Measurements from ENCODE around the gene BCL2L2.

The BCL2L2 gene

GRCh38 chr14:23299986-23300686, 6.5 kb upstream of the BCL2L2 start:
- no peak for DNase-seq

- no peak for DNase-seq
These were observed 5.9 kb upstream of the BCL2L2 start for GRCh38 chr14:23300687-23301223.

DNA sequence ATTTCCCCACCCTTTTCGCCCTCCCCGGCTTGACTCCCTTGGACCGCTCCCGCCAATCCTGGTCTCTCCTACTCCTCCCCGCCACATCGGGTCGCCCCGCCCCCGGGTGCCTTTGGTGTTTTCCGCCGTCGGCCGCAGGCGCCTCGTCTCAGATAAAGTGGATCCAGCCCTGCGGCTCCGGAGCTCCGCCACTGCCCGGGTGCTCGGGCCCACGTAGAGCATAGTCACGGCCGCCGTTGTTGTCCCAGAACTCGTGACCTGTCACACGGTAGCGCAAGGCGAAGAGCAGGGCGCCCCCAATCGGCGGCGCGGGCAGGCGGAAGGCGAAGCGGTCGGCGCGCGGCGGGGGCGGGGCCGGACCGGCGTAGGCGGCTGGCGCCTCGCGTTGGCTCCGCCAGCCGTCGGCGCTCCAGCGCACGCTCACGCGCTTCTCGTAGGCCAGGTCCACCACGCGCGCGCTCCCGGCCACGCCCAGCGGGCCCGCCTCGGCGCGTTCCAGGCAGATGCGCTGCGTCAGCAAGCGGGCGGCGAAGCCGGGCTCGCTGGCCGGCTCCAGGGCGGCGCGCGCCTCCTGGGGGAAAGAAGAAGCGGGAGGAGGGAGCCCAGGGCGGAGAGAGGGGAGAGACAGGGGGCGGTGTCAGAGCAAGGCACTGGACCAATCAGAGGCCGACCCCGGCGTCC, 5.2 kb upstream of the BCL2L2 start:
- peak; percentile 77 for DNase-seq

- DNase-seq: no peak
These were observed 4.7 kb upstream of the BCL2L2 start for GRCh38 chr14:23301969-23302289.

GRCh38 chr14:23302290-23303225, 4.1 kb upstream of the BCL2L2 start, which contains the start of gene PPP1R3E:
PPP1R3E (minus strand) TSS chr14:23302859; CDS start chr14:23302576, 283 bp downstream.
- DNase-seq: peak; percentile 40

DNA sequence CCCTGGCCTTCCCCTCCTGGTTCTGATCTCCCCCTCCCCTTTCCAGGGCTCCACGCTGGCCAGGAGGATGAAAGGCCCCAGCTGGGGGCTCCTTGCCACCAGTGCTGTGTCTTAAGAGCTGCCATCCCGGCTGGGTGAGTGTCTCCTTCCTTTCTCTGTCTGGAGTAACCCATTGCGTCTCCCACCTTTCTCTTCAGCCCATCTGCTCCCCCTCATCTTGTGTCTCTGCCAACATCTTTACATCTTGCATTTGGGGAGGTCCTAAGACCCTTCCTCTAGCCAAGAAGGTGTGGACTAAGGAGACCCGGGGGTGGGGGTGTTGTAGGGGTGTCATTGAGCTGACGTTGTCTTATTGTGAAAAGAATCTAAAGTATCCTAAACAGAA, 505 bp downstream of the BCL2L2 start:
- no peak for DNase-seq

DNA sequence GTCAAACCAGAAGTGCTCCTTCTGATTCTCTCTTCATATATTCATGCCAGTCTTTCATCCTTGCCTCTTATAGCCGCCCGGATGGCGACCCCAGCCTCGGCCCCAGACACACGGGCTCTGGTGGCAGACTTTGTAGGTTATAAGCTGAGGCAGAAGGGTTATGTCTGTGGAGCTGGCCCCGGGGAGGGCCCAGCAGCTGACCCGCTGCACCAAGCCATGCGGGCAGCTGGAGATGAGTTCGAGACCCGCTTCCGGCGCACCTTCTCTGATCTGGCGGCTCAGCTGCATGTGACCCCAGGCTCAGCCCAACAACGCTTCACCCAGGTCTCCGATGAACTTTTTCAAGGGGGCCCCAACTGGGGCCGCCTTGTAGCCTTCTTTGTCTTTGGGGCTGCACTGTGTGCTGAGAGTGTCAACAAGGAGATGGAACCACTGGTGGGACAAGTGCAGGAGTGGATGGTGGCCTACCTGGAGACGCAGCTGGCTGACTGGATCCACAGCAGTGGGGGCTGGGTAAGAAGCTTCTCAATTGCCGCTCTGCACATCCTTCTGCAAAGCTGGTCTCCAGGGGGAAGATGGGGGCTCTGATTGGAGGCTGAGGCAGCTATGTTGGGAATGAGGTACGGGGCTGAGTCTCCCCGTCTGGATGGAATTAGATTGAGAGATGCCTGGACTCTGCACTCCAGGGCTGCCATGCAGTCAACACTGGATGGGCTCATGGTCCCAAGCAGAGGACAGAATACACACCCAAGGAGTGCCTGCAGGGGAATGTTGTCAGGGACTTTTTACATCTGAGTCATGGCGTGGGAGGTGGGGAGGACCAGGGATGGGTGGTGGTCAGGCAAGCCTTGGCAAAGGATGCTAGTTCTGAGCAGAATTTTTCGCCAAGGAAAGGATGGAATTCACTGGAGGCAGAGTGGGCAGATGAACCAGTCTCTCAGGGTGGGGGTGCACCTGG, 1.3 kb downstream of the BCL2L2 start:
- no peak for DNase-seq

DNA sequence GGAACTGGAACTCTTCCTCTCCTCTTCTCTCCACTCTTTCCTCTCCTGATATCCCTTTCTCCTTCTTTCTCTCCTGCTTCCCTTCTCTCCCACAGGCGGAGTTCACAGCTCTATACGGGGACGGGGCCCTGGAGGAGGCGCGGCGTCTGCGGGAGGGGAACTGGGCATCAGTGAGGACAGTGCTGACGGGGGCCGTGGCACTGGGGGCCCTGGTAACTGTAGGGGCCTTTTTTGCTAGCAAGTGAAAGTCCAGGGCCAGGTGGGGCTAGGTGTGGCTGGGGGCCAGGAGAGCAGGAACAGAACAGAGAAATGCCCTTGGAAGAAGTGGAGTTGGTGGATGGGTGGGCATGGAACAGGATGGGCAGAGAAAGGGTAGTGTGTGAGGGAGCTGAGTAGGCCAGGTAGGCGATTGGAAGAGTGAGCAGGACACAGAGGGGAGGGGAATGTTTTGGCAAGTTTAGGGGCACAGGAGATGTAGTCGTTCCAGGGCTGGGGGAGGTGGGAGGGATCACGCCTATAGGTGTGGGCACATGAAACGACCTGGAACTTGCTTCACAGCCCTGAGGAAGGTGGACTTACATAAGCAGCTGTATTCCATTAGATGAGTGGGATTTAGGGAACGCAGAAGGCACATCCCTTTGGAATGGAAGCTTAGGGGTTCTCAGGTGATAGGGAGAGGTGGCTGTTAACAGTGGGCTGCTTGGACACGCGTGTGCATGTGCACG, 2.2 kb downstream of the BCL2L2 start:
- DNase-seq: no peak

- DNase-seq: no peak
These were observed 3.9 kb downstream of the BCL2L2 start for GRCh38 chr14:23310546-23310945.

- no peak for DNase-seq
These were observed 9.7 kb downstream of the BCL2L2 start for GRCh38 chr14:23316300-23316699.

GRCh38 chr14:23319746-23320583, 13.3 kb downstream of the BCL2L2 start:
- DNase-seq: no peak

DNA sequence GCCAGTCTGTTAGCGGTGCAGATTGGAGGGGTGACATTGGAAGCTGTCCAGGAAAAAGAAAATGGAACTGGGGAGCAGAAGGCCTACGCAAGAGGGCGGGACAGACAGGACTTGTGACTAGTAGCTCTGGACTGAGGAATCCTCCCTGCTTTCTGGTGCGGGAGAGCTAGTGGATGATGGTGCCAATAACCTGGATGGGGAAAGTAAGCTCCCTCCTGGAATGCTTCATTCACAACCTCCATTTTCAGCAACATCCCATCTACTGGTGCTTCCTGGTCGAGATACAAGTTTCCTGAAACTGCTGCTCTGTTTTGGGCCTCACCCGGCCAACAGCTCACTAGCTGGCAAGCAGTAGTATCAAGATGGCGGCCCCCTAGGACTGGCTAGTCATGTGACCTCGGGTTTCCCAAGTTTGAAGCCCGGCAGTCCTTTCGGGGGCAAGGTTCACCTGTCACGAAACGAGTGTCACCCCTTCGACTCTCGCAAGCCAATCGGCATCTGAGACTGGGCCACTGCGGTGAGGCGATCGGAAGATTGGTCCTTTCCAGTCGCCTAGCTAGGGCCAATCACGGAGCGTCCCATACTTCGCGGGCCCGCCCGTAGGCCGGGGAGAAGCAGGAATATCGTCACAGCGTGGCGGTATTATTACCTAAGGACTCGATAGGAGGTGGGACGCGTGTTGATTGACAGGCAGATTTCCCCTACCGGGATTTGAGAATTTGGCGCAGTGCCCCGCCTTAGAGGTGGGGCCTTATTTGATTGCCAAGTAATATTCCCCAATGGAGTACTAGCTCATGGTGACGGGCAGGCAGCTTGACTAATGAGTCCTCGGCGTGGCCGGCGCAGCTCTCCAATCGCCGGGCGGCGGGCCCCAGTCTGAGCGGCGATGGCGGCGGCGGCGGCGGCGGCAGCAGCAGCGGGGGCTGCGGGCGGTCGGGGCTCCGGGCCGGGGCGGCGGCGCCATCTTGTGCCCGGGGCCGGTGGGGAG, 14.2 kb downstream of the BCL2L2 start, which contains the start of gene PABPN1:
Gene PABPN1 (plus strand): TSS at position 874 of the 988 bp plus-strand sequence. CDS start 13 bp downstream, at position 887.
- DNase-seq: peak; percentile 99

DNA sequence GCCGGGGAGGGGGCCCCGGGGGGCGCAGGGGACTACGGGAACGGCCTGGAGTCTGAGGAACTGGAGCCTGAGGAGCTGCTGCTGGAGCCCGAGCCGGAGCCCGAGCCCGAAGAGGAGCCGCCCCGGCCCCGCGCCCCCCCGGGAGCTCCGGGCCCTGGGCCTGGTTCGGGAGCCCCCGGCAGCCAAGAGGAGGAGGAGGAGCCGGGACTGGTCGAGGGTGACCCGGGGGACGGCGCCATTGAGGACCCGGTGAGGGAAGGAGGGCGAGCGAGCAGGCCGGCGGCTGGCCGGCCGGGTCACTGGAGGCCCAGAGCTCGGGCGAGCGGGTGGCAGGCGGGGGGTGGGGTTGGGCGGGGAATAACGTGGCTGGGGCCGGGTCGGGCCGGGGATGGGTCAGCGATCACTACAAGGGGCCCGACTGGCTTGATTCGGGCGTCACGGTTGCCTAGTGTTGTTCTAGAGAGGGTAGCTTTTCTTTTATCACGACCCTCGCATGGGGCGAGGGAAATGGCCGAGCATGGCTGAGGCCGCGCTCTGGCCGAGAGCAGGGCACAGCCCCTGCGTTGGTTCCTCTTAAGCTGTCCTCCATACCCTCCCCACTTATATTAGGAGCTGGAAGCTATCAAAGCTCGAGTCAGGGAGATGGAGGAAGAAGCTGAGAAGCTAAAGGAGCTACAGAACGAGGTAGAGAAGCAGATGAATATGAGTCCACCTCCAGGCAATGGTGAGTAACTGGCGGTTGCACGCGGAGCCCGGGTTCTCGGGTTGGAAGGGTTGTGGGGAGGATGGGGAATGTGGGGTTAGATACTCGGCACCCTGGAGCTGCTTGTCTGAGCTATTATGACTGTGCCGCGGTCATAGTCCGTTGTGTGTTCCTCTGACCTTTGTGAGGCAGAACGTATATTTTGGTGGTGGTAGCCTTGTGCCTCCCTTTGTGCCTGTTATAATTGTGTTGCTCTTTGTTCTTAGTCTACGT, 15.2 kb downstream of the BCL2L2 start:
- DNase-seq: no peak

DNA sequence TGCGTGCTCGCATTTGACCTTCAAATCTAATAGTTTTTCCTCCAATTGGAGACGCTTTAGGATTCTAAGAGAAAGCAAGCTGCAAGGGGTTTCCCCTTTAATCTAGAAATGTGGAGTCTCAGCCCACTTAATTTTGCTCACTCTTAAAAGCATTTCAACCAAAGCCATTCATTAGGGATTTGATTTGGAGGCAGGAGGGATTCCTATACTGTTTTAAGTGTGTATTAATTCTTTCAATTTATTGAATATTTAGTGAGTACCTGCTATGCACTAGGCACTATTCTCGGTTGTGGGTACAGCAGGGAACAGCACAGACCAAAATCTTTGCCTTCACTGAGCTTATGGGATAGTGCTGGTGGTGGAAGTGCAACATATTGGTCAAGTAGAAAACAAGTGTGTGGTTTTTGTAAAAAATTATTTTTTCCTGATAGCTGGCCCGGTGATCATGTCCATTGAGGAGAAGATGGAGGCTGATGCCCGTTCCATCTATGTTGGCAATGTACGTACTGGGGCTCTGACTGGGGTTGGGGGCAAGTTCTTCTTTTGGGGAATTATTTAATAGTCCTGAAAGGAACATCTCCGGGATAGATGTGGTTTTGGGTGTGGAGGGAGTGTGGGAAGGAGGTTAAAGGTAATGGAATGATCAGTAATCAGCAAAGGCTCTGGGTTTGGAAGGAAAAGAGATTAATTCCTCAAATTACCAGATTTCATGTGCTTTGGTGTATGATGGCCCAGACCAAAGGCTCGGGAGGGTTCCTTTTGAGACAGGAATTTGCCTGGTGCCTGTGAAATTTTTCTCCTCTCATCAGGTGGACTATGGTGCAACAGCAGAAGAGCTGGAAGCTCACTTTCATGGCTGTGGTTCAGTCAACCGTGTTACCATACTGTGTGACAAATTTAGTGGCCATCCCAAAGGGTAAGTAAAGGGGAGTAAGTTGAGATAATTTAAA, 16.2 kb downstream of the BCL2L2 start:
- DNase-seq: no peak

DNA sequence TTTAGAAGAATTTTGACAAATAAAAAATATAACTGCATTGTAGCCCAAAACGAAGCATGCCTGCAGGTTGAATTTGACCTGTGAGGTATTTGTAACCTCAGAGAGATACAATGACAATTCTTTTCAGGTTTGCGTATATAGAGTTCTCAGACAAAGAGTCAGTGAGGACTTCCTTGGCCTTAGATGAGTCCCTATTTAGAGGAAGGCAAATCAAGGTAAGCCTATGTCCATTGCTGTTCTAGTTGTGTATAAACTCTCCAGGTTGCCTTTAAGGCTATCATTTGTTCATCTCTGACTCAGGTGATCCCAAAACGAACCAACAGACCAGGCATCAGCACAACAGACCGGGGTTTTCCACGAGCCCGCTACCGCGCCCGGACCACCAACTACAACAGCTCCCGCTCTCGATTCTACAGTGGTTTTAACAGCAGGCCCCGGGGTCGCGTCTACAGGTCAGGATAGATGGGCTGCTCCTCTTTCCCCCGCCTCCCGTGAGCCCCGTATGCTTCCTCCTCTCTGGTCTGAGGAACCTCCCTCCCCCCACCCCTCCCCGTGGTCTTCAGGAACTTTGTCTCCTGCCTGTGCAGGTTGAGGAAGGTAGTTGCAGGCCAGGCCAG, 17.3 kb downstream of the BCL2L2 start:
- DNase-seq: no peak

- DNase-seq: no peak
These were observed 17.8 kb downstream of the BCL2L2 start for GRCh38 chr14:23324455-23324846.

Data from NCI-H1436 treated with DMSO at 0.1 percent for 48 hours (cell line).